ENCODE measurements around the gene TMC2. TPM values are rescaled to one million over a fixed set of nuclear protein-coding genes. Genes with fewer than 3 reads are reported as not detected.

TMC2 gene
- total and polyA plus RNA-seq, 2 of the 8 experiments (the other 6 are each of a cell fraction or from before 2014, with no cell fraction given) = not detected

DNA sequence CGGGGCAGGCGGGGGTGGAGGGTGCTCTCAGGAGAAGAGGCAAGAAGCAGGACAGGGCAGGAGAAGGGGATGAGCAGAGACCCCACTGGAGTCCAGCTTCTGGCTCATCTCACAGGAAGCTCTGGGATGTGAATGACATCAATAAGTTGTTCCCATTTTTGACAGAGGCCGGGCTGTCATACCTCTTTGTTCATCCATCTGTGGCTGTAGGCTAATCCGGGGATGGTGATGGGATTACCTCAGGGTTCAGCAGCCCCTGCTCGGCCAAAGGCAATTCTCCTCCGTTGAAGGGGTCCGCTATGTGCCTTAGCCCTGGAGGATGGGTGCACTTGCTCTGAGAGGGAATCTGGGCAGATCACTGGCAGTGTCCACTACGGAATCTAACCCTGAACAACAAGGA lies 3.3 kb upstream of the TMC2 start:
- Histone ChIP-seq H2BK120ac (replicated peaks; ENCODE audit: low read depth, low read length) (no peak overlapping the region), H3K23me2 (ENCODE audit: low read depth, low read length) (no peaks in the 10 kb centered on the region), H3K14ac (ENCODE audit: insufficient read length) (no peak overlapping the region), H2BK12ac (ENCODE audit: low read depth, low read length) (no peak overlapping the region), H3K27me3 (replicated peaks in 1 of 4; ENCODE audit: control insufficient read depth in 3 of 4, extremely low read depth in 1 of 4, insufficient read depth in 3 of 4, low read length in 3 of 4) (peaks cover 0 to 8% (median 3%) of the 10 kb centered on the region in 4 experiments; a peak in 4 of 7 replicates), H3K4me1 (replicated peaks in 1 of 4; ENCODE audit: control insufficient read depth in 3 of 4, insufficient read depth in 4 of 4, low read length in 3 of 4) (peaks cover 0 to 9% (median 0%) of the 10 kb centered on the region in 4 experiments; a peak in 2 of 7 replicates), H3K56ac (replicated peaks; ENCODE audit: insufficient read length, low read depth, low read length) (no peak overlapping the region), H3K27ac (ENCODE audit: low read depth, low read length) (no peak overlapping the region), H3K4me3 (ENCODE audit: extremely low read depth in 1 of 4, insufficient read depth in 2 of 4, low read depth in 3 of 4, low read length in 4 of 4) (no peak overlapping the region), H3K79me1 (ENCODE audit: low read depth, low read length) (no peaks in the 10 kb centered on the region), H3K18ac (ENCODE audit: extremely low read depth, low read length) (no peak overlapping the region), H2BK5ac (ENCODE audit: low read depth, low read length) (no peak overlapping the region), H2BK20ac (ENCODE audit: low read length) (no peak overlapping the region; the same call in 1 of the 2 replicates), H2AK5ac (ENCODE audit: low read depth, low read length) (no peak overlapping the region), H3K36me3 (ENCODE audit: control insufficient read depth in 2 of 4, insufficient read depth in 4 of 4, low read length in 3 of 4) (no peaks in the 10 kb centered on the region), H2BK15ac (ENCODE audit: low read length) (no peak overlapping the region), H3K4ac (replicated peaks; ENCODE audit: insufficient read length, low read depth, low read length) (no peak overlapping the region), H3K79me2 (ENCODE audit: control insufficient read depth in 1 of 2, insufficient read depth in 2 of 2, low read length in 2 of 2) (no peaks in the 10 kb centered on the region), H3K9ac (replicated peaks in 1 of 4; ENCODE audit: extremely low read depth in 1 of 4, low read depth in 3 of 4, low read length in 3 of 4) (no peak overlapping the region), H2AFZ (ENCODE audit: low read length) (no peak overlapping the region), H3K4me2 (ENCODE audit: insufficient read depth in 1 of 2, low read depth in 2 of 2, low read length in 2 of 2) (no peak overlapping the region), H4K5ac (ENCODE audit: insufficient read length, low read depth, low read length) (no peak overlapping the region), H4K8ac (ENCODE audit: extremely low read depth, insufficient read depth, low read length) (no peak overlapping the region), H4K20me1 (replicated peaks in 1 of 2; ENCODE audit: control insufficient read depth in 1 of 2, insufficient read depth in 2 of 2, low read length in 2 of 2) (no peaks in the 10 kb centered on the region), H3K9me3 (ENCODE audit: insufficient read depth in 2 of 2, low read depth in 1 of 2, low read length in 1 of 2) (no peaks in the 10 kb centered on the region), H3K23ac (ENCODE audit: insufficient read length) (no peak overlapping the region), H4K91ac (replicated peaks; ENCODE audit: insufficient read length, low read length) (no peak overlapping the region)
- WGBS, 2 experiments (ENCODE audit: extremely low coverage in 1 of 2, insufficient coverage in 1 of 2, insufficient read length in 1 of 2, insufficient replicate concordance in 2 of 2, low coverage in 1 of 2, low lambda C conversion rate in 2 of 2, missing lambda C conversion rate in 1 of 2) = 85% methylated on average over 8 of the region's 8 CpGs; no CpG with 5 or more reads in 1 of the 2 experiments
- ChIA-PET CTCF (ENCODE audit: partially characterized antibody) (interaction anchor here (4.1 kb wide), 1 partner anchor 11 kb away, joined by 21 read pairs; no protein-coding TSS in a partner anchor), POLR2A (ENCODE audit: partially characterized antibody) (no interaction called here)
- TF ChIP-seq KDM1A (IDR thresholded peaks at IDR 0.05; ENCODE audit: borderline replicate concordance, low read length) = no peak
- no peak for TF ChIP-seq MAFK (IDR thresholded peaks at IDR 0.05; ENCODE audit: low read depth, low read length)
- no peak for TF ChIP-seq POU5F1 (IDR thresholded peaks at IDR 0.05; ENCODE audit: low read depth, low read length)
- no peak for TF ChIP-seq HDAC2 (IDR thresholded peaks at IDR 0.05; ENCODE audit: borderline replicate concordance in 1 of 2, low read depth in 2 of 2, low read length in 2 of 2)
- TF ChIP-seq CHD2 (IDR thresholded peaks at IDR 0.05; ENCODE audit: low read length) = no peak
- TF ChIP-seq FOSL1 (IDR thresholded peaks at IDR 0.05; ENCODE audit: insufficient read depth, low read depth, low read length) = no peak
- TF ChIP-seq HDAC6 (IDR thresholded peaks at IDR 0.05; ENCODE audit: low read depth, low read length) = no peak
- TF ChIP-seq SUZ12 (IDR thresholded peaks at IDR 0.05; ENCODE audit: low read length) = no peak
- no peak for TF ChIP-seq TEAD4 (IDR thresholded peaks at IDR 0.05; ENCODE audit: low read depth, low read length)
- TF ChIP-seq, protein P1, sequence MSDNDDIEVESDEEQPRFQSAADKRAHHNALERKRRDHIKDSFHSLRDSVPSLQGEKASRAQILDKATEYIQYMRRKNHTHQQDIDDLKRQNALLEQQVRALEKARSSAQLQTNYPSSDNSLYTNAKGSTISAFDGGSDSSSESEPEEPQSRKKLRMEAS (IDR thresholded peaks at IDR 0.05) = no peak
- no peak for TF ChIP-seq NANOG (IDR thresholded peaks at IDR 0.05; ENCODE audit: insufficient read depth, low read depth, low read length, poor library complexity, severe bottlenecking)
- no peak for TF ChIP-seq YY1 (IDR thresholded peaks at IDR 0.05; ENCODE audit: low read depth, low read length)
- TF ChIP-seq KDM4A (IDR thresholded peaks at IDR 0.05; ENCODE audit: low read depth, low read length, severe bottlenecking) = no peak
- no peak for TF ChIP-seq GTF2F1 (IDR thresholded peaks at IDR 0.05; ENCODE audit: borderline replicate concordance, low read depth, low read length)
- TF ChIP-seq CEBPB (IDR thresholded peaks at IDR 0.05; ENCODE audit: low read depth, low read length) = no peak
- DNase-seq (ENCODE audit: low read depth in 1 of 2, low spot score in 2 of 2) (no peak), FAIRE-seq (no peak)

Data from H1 (cell line).